Upper lobe of left lung (tissue), 4 donors: ENCODE measurements around the gene MAN1C1.

Experiments used
- CTCF ChIP-seq, 6 experiments: fragments of 450-650 bp in 4 of 6; fragments of 200-600 bp in 2 of 6; sonication (generic) in 2 of 6; IDR thresholded peaks; one replicate each; pipeline ENCODE4 v1.5.1; 2016 to 2019; ENCODE audit warnings: antibody characterized with exemption in 6 of 6
- EP300 ChIP-seq, 4 donors: sonication (generic); formaldehyde crosslinking; IDR thresholded peaks; one replicate each; pipeline ENCODE4 v1.5.1; 2017; ENCODE audit warnings: antibody characterized with exemption in 4 of 4, control low read depth in 2 of 4
- POLR2A ChIP-seq, 4 donors: fragments of 450-650 bp; IDR thresholded peaks; one replicate each; pipeline ENCODE4 v1.5.1; 2016 to 2017; ENCODE audit warnings: antibody characterized with exemption in 4 of 4, mild to moderate bottlenecking in 2 of 4

GRCh38 chr1:25576459-25577133 lies 40.0 kb upstream of the MAN1C1 start:
- TF ChIP-seq CTCF (IDR thresholded peaks at IDR 0.05) (no peak), POLR2A (IDR thresholded peaks at IDR 0.05) (no peak), EP300 (IDR thresholded peaks at IDR 0.05) (no peak)
